ENCODE results near the gene SLC15A1.
"Not testable (repeated sequence)": the region's sequence is repeated elsewhere in the genome, so short reads cannot be mapped to it uniquely, and the experiment has no call there.

SLC15A1 gene

DNA sequence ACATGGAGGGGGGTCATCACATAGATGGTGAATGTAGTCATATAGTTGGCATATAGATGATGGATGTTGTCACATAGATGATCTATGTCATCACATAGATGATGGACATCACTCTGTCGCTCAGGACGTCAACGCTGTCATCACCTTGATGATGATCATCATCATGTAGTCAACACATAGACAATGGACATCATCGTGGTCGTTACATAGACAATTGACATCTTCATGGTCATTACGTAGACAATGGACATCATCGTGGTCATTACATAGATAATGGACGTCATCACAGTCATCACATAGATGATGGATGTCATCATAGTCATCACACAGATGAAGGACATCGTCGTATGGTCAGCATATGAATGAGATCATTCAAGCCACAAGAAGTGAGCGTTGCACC lies 28.6 kb upstream of the SLC15A1 start:
- FAIRE-seq = no peak

DNA sequence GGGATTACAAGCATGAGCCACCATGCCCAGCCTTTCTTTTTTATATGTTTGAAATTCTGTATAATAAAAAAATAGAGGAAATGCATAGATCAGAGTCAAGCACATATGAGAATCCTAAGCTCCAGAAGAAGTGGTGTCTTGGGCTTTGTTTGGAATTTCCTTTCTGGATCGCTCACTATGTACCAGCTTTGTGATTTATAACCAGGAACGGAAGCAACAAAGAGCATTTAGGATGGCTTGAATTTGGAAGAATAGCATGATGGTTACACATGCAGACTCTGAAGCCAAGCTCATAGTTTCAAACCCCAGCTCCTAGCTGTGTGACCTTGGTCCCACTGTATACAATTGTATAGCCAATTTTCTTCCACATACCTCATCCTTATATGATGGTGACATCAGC lies 28.0 kb upstream of the SLC15A1 start:
- FAIRE-seq = no peak

DNA sequence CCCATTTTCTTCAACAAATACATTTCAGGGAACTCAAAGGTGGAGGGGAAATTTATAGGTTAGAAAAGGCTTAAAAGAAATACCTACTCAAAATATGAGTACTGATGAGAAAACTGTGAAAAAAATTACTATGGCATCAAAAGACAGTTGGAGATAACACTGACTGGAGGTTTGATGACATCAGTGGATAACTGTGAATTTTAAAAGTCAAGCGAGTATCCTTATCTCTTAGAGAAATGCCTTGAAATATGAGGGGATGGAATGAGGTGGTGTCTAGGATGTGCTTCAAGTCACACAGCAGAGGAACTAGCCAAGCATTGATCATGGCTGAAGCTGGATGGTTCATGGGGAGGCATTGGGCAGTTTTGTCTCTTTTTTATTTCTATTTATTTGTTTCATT lies 27.2 kb upstream of the SLC15A1 start:
- no peak for FAIRE-seq

DNA sequence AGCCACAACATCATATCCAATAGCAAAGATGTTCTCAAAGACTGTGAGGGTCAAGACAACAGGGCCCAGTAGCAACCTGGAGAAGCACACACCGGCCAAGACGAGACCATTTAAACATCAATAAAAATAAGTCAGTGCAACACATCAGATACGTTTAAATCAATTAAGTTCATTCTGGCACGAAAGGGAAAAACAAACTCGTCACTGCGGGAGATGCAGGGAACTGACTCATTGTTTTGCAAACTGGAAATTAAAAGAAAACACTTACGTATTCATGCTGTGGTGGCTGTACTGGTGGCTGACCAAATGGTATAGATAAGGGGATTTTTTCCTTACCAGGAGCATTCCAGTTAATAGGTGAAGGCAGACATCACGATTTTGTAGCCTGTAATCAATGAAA lies 26.3 kb upstream of the SLC15A1 start:
- no peak for FAIRE-seq

DNA sequence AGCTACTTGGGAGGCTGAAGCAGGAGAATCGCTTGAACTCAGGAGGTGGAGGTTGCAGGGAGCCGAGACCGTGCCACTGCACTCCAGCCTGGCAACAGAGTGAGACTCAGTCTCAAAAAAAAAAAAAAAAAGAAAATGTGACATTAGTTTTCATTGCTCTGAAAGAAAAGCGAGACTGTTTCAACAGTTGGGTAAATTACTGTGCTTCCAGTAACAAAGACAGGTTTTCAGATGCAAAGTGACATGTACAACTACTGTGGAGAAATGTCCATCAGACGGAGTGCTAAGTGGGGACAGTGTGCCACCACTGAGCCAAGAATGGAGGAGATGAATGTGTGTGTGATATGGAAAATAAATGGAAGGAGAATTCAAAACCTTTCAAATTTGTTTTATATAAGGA lies 24.2 kb upstream of the SLC15A1 start:
- FAIRE-seq = no peak

DNA sequence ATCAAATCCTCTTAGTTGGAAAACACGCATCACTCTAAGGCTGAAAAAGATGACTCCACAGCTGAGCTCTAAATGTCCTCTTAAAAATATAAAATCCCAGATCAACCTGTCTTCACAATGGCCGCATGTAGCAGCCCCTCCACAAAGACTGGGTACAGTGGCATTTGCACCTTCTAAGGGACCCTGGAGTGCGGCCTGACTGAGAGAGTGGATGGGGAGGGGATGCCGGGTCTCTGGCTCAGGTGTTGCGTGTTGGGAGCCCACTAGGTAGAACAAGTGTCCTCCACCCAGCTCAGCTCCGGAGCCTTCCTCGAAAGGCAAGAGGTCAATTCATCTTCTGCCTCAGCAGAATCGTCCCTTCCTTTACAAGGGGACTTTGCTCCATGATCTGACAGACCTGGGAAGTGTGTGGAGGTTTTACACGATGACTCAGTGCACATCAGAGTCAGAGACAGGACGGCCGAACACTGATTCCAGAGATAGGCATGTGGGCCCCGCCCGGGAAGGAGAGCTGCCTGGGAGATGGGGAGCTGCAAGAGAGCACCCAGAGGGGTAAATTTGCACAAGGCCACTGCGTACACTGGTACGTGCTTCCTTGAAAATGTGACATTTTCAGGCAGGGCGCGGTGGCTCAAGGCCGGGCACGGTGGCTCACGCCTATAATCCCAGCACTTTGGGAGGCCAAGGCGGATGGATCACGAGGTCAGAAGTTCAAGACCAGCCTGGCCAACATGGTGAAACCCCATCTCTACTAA lies 23.5 kb upstream of the SLC15A1 start:
- FAIRE-seq = no peak

DNA sequence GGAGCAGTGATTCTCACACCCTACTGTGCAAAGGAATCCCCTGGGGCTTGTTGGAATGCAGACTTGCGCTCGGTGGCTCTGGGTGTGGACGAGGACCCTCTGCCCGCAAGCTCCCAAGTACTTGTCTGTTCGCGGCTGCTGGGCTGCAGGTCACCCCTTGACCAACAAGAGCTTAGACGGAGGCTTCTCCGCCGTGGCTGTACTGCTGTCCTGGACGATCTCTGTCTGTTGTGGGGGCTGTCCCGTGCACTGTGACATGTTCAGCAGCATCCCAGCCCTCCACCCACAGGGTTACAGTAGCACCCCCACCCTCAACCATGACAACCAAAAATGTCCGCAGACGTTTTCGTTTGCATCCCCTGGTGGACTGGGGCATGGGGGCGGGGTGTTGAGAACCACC lies 22.9 kb upstream of the SLC15A1 start:
- FAIRE-seq = no peak

DNA sequence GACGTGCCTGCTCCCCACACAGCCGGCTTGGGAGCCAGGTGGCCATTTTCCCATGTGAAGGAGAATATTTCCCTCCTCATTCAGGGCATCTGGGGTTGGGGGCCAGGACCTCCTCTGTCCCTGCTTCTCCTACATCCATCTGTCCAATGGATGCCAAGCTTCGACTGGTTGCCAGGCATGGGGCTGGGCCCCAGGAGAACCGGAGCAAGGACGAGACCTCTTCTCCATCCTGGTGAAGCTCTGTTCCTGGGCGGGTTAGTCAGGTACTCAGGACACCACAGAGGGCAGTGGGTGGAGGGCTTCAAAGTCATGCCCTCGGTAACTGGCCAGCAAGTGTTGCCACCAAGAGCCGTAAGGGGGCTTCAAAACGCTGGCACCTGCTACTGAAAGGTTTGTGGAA lies 22.3 kb upstream of the SLC15A1 start:
- no peak for FAIRE-seq

DNA sequence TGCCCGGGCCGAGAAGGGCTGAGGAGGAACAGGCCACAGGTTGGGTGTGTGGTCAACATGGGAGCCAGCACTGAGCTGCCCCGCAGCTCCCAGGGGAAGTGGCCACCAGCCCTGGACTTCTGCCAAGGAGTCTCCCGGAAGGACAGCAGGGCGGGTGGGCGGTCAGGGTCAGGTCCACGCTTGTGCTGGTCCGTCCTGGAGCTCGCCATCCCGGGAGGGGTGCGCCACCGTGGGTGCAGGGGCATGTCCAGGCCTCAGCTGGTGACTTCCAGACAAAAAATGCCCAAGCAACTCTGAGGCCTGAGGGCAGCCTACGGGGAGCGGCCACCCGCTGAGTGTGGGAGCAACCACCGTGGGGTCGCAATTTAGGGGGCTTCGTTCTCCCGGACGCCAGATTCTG lies 21.4 kb upstream of the SLC15A1 start:
- no peak for FAIRE-seq

DNA sequence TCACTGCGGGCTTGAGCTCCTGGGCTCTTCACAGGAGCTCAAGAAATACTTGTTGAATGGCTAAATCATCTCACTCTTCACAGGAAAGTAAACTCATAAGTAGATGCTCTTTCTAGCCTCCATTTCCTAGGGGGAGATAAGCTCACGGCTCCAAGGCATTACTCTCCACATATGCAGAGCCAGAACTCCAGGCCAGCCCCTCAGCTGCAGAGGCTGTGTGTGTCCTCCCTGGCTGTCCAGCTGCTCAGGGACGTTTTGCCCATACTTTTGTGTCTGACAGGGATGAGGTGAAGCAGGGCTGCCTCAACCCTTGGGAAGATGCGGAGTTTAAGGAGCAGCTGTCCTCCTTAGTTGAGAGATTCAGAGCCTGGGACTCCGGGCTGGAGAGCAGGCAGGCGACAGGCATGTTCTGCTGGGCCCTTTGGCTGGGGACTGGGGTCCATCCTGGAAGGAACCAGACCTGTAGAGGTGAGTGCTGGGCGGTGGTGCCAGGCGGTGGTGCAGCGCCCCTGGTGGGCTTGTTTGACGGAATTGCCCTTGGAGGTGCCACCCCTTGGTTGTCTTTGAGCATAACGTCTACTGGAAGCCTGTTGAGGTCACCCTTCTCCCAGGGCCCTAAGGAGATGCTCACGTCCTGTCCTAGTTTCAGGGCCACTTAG lies 20.5 kb upstream of the SLC15A1 start:
- no peak for FAIRE-seq

DNA sequence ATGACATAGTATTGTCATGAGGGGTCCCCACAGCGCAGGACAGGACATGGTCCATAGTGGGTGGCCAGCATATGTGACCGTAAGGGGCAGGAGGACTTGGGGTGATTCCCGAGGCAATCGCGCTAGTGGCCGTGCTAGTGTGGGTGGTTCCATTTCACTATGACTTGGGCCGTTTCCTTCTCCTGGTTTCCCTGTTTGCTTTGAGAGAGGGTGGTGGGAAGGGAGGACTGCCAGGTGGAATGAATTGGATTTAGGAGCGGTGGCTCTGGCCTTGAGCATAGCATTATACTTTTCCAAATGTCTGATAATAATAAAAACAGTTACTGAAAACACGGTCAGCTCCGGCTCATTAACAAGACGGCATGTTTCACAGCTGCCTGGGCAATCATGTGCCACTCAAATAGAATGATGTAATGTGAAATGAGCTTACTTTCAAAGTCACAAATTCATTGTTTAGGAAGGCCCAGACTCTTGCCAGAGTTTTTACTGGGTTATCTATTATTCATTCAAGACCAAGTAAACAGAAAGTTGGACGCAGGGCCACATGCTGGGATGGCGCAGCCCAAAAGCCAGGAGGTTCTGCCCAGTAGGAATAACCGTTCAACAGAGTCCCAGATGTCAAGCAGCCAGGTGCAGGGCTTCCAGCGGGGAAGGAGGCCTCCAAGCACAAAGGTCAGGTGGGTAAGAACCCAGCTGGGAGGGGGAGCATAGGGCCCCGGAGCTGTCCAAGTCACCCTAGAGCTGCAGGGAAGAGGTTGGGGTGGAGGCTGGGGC lies 19.6 kb upstream of the SLC15A1 start:
- no peak for FAIRE-seq

DNA sequence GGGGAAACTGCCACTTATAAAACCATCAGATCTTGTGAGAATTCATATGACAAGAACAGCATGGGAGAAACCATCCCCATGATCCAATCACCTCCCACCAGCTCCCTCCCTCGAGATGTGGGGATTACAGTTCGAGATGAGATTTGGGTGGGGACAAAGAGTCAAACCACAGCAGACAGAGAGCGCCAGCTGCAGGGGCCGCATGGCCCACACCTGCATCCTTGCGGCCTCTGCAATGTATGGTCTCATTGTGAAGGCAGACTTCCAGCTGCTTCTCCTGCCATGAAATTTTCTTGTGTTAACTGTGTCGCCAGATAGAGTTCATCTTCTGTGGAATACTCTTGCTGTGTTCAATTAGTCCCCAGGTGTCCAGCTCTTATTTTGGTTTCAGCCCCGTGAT lies 17.3 kb upstream of the SLC15A1 start:
- no peak for FAIRE-seq

DNA sequence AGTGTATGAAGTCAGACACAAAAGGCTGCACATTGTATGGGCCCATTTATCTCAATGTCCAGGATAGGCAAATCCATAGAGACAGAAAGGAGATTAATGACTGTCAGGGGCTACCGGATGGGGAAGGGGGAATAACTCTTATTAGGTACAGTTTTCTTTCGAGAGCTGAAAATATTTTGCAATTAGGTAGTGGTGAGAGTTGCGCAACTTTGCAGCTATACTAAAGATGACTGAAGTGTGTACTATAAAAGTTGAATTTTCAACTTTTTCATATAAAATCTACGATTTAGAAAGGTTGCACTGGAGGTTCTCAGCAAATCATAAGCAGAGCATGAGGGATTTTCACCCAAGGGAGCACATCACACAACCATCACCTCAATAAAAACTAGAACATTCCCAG lies 16.1 kb upstream of the SLC15A1 start:
- no peak for FAIRE-seq

DNA sequence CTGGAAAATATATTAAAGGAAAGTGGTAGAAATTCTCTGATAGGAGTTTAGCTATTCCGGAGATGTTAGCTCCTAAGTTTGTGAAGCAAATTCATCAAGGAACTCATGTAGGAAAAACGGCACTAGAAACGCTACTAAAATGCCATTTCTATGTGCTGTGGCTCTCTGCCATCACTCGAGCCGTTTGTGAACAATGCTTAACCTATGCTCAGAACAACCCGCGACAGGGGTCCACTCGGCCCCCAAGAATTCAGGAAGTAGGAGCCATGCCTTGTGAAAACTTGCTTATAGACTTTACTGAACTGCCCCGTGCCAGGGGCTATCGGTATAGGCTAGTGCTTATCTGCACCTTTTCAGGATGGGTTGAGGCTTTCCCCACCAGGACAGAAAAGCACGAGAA lies 14.2 kb upstream of the SLC15A1 start:
- FAIRE-seq = no peak

DNA sequence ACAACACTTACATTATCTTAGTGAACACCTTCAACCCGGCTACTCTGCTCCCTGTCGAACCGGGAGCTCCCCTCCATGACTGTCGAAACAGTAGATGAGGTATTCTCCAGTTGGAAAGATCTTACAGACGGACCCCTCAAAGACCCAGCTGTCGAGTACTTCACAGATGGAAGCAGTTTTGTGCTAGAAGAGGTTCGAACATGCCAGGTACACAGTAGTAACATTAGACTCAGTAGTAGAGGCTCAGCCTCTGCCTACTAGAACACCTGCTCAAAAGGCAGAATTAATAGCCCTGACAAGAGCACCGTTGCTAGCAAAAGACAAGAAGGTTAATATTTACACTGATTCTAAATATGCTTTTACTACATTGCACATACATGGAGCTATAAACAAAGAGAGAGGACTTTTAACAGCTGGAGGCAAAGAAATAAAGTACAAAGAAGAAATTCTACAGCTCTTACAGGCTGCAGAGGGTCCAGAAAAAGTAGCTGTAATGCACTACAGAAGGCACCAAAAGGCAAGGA lies 13.6 kb upstream of the SLC15A1 start:
- no peak for FAIRE-seq

DNA sequence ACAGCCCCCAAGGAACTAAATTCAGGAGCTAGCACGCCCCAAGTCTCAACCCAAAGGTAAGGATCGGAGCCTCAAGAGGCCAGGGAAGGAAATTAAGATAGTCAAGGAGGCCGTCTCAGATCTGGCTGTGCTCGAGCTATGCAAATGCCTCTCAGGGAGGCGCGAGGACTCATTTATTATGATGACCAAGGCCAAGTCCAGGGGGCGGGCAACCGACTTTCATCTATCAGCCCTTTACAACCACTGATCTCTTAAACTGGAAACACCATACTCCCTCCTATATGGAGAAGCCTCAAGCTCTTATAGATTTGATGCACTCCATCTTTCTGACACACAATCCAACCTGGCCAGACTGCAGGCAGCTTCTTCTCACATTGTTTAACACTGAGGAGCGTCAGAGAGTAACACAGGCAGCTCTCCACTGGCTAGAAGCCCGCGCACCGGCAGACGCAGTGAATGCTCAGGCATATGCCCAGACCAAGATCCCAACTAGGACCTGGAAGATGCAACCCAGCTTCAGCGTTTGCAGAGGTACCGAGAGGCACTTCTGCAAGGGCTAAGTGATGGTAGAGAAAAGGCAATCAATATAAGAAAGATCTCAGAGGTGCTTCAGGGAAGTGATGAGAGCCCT lies 9.6 kb upstream of the SLC15A1 start:
- FAIRE-seq = no peak

DNA sequence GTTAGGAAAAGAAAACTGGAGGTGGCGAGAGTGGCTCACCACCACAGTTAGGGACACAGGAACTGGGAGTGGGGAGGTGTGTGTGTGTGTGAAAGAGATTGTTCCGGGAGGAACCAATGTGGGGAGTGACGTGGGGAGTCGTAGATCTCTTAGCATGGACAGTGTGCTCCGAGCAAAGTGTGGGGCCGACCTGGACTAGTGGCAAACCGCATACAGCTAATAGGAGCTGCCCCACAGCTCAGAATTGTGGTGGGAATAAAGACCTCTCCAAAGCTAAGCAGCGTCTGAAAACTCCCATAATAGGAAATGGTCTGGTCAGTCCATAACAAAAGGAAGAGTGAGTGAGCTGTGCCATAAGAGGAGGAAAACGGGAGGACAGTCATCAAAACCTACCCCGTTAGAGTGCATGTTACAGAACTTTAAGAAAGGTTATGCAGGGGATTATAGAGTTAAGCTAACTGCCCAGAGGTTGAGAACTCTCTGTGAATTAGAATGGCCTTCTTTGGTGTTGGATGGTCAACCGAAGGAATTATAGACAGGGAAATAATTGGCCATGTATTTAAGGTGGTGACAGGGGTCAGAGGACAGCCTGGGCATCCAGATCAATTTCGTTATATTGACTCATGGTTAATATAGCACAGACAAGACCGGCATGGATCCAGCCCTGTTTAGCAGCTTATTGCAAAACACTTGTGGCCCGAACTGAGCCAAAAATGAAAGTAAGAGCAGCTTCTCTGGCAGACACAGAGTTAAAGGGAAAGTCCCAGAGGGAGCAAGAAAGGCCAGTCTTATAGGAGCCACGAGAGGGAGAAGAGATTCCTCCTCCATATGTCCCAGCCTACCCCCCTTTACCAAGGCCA lies 8.9 kb upstream of the SLC15A1 start:
- FAIRE-seq = no peak

DNA sequence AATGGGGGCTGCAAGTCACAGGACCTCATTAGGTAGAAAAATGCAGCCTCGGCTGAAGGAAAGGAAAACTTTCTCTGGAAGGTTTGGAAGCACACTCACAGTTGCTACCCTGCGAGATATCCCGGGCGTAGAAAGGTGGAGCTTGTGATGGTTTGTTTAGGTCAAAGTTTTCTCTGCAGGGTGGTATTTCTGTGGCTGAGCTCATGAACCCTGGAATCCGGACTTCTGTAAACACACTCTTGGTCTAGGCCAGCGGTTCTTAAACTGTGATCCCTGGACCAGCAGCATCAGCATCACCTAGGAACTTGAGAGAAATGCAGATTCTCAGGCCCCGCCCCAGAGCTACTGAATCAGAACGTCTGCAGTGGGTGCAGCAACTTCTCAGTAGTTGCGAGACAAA lies 3.3 kb upstream of the SLC15A1 start:
- no peak for FAIRE-seq

DNA sequence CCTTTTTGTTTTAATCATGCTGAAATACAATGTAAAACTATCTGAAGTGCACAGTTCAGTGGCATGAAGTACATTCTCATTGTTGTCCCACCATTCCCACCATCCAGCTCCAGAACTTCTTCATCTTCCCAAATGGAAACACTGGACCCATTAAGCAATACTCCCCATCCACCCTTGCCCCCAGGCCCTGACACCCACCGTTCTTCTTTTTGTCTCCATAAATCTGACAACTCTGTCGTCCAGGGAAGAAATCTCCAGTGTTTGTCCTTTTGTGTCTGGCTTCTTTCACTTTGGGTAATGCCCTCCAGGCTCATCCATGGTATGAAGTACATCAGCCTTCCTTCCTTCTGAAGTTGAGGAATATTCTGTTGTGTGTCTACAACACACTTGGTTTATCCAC lies 2.6 kb upstream of the SLC15A1 start:
- FAIRE-seq = no peak

DNA sequence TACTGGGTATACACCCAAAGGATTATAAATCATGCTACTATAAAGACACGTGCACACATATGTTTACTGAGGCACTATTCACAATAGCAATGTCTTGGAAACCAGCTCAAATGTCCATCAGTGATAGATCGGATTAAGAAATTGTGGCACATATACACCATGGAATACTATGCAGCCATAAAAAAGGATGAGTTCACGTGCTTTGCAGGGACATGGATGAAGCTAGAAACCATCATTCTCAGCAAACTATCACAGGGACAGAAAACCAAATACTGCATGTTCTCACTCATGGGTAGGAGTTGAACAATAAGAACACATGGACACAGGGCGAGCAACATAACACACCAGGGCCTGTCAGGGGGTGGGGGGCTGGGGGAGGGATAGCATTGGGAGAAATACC lies 2.0 kb upstream of the SLC15A1 start:
- not testable (repeated sequence) for FAIRE-seq

DNA sequence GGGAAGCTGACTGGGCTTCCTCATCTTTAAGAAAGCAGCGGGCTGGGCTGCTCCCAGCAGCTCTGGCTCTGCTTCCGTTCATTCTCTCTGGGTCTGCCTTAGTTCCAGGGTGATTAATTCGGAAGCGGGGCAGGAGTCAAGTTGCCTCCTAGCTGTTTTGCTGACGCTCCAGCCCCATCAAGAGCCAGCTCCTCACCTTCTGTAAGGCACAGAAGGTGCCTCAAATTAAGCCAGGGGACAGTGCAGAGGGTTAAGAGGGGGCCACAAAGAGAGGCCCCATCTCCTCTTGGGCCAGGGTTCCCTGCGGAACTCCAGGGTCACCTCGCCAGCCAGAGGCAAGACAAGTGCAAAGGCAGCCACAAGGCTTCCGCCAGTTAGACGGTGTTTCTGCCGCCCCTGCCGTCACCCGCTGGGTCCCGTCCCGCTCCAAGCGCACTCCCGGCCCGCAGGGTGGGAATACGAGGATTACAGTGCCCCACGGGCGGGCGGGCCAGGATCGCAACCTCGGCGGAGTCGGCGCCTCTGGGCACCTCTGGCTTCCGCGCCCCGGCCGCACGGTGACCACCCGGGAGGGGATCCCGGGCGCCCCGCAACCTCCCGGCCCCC lies 508 bp downstream of the SLC15A1 start:
- FAIRE-seq = no peak

DNA sequence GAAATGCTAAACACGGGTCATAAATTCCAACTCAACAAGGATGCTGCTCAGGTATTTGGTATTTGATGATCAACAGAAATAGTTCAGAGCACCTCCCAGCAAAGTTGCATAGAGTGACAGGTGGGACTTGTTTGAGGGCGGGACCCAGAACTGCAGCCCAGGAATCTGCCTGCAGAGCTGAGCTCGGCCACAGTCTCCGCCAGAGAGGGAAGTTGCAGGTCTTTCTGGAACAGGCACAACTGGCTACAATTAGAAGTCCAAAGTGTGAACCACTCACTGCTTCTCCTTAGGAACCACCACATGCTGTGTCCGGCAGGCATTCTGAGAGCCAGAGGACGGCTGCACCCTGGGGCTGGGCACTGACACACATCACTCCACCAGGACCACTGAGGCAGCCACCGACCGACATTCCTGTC lies 1.1 kb downstream of the SLC15A1 start:
- no peak for FAIRE-seq
